AG04450 (cell line): ENCODE data around the gene GAREM2. TPM values are rescaled to one million over a fixed set of nuclear protein-coding genes. Genes with fewer than 3 reads are reported as not detected.

Source experiments
- CTCF ChIA-PET: fragments of 300-600, 350-600 bp; formaldehyde crosslinking; extraction: SDS; loops from one replicate; lab custom pipeline; 2022; ENCODE audit warnings: antibody characterized with exemption, inconsistent platforms; lab: Charles Lee
- POLR2A ChIA-PET: fragments of 350-600 bp; formaldehyde crosslinking; extraction: SDS; loops from one replicate; lab custom pipeline; 2021; ENCODE audit warnings: antibody characterized with exemption, inconsistent platforms; lab: Yijun Ruan, JAX
- DNase-seq: peaks from one replicate; pipeline ENCODE4 v3.0.0-alpha.2; 2011; ENCODE audit warnings: low read depth, low spot score
- H3K27ac ChIP-seq: one replicate; pipeline ENCODE4 v1.5.1; 2012; ENCODE audit warnings: low read depth, low read length, control low read depth
- H3K27me3 ChIP-seq: one replicate; pipeline ENCODE4 v1.6.0; 2012; ENCODE audit warnings: low read length; ENCODE audit not compliant: control insufficient read depth, insufficient read depth
- H3K4me3 ChIP-seq: 2 replicates; pipeline ENCODE4 v1.5.1; 2011; ENCODE audit warnings: mild to moderate bottlenecking, low read depth, low read length, control low read depth
- H3K9me3 ChIP-seq: 2 replicates; pipeline ENCODE4 v1.5.1; 2012; ENCODE audit warnings: low read length; ENCODE audit not compliant: control insufficient read depth, insufficient read depth
- CTCF ChIP-seq: IDR thresholded peaks from 2 replicates; pipeline ENCODE4 v1.5.1; 2011; ENCODE audit warnings: low read depth, low read length, control low read depth, inconsistent platforms
- polyA plus RNA-seq: library from polyadenylated mRNA; depleted of rRNA; stranded (reverse); fragments of >200 nt; gene quantifications from 2 replicates; pipeline ENCODE4 v1.2.3, GENCODE V29; 2011

GAREM2 gene
- polyA plus RNA-seq, 1 experiment: 2.8 TPM

- TF ChIP-seq CTCF: no peak
- POLR2A ChIA-PET: no interaction called here
- H3K27ac ChIP-seq: no peak overlapping the region
- CTCF ChIA-PET: no interaction called here
- H3K4me3 ChIP-seq: no peak overlapping the region
- H3K27me3 ChIP-seq: no peaks in the 10 kb centered on the region
- no peak for DNase-seq
- H3K9me3 ChIP-seq: no peaks in the 10 kb centered on the region
Measured at GRCh38 chr2:26189751-26190150, 16.9 kb downstream of the GAREM2 start.

GRCh38 chr2:26190369-26190768 is 17.5 kb downstream of the GAREM2 start:
- no peak for DNase-seq
- ChIA-PET POLR2A (no interaction called here), CTCF (no interaction called here)
- no peak overlapping the region for H3K27ac ChIP-seq
- H3K9me3 ChIP-seq: no peaks in the 10 kb centered on the region
- no peak for TF ChIP-seq CTCF
- H3K4me3 ChIP-seq: no peak overlapping the region
- H3K27me3 ChIP-seq: no peaks in the 10 kb centered on the region

- H3K9me3 ChIP-seq: no peaks in the 10 kb centered on the region
- H3K27ac ChIP-seq: no peak overlapping the region
- CTCF ChIA-PET: no interaction called here
- no peak for TF ChIP-seq CTCF
- no peak overlapping the region for H3K4me3 ChIP-seq
- DNase-seq: no peak
- POLR2A ChIA-PET: no interaction called here
- H3K27me3 ChIP-seq: no peaks in the 10 kb centered on the region
Measured at GRCh38 chr2:26191316-26192159, 18.6 kb downstream of the GAREM2 start.

- Histone ChIP-seq H3K9me3 (no peaks in the 10 kb centered on the region), H3K27me3 (no peaks in the 10 kb centered on the region), H3K27ac (no peak overlapping the region), H3K4me3 (no peak overlapping the region)
- CTCF ChIA-PET: no interaction called here
- DNase-seq: no peak
- TF ChIP-seq CTCF: no peak
- POLR2A ChIA-PET: no interaction called here
Measured at GRCh38 chr2:26193578-26194231, 20.8 kb downstream of the GAREM2 start.
